GM18520 (cell line): ENCODE data around the gene DNAL1.
"Not testable (repeated sequence)": the region's sequence is repeated elsewhere in the genome, so short reads cannot be mapped to it uniquely, and the experiment has no call there.

Source experiments
- ATAC-seq: cut with Tn5 transposase; IDR thresholded peaks from one replicate; pipeline ENCODE4 v1.9.1; 2021; ENCODE audit not compliant: unreplicated experiment

DNAL1 gene

GRCh38 chr14:73696466-73697400 lies 51.9 kb downstream of the DNAL1 start:
- peak; percentile 63 for ATAC-seq

- ATAC-seq = no peak
Measured at GRCh38 chr14:73700325-73700724, 55.5 kb downstream of the DNAL1 start.

- ATAC-seq = not testable (repeated sequence)
Measured at GRCh38 chr14:73708076-73708475, 63.3 kb downstream of the DNAL1 start.

- ATAC-seq = no peak
Measured at GRCh38 chr14:73709904-73710469, 65.2 kb downstream of the DNAL1 start.

GRCh38 chr14:73710737-73711136 lies 66.0 kb downstream of the DNAL1 start:
- no peak for ATAC-seq

GRCh38 chr14:73712071-73712506 lies 67.3 kb downstream of the DNAL1 start:
- ATAC-seq = no peak

- ATAC-seq = no peak
Measured at GRCh38 chr14:73712540-73713180, 67.9 kb downstream of the DNAL1 start.

- no peak for ATAC-seq
Measured at GRCh38 chr14:73713206-73713802, 68.5 kb downstream of the DNAL1 start.

- ATAC-seq = peak; percentile 62
Measured at GRCh38 chr14:73713803-73714655, 69.2 kb downstream of the DNAL1 start, which contains the start of gene PNMA1. PNMA1 (minus strand) TSS chr14:73714384; CDS start chr14:73713639, 745 bp downstream.

GRCh38 chr14:73714656-73715081 lies 69.9 kb downstream of the DNAL1 start:
- ATAC-seq = peak; percentile 5

- no peak for ATAC-seq
Measured at GRCh38 chr14:73715707-73716106, 70.9 kb downstream of the DNAL1 start.

GRCh38 chr14:73717266-73717665 lies 72.5 kb downstream of the DNAL1 start:
- no peak for ATAC-seq

- ATAC-seq = no peak
Measured at GRCh38 chr14:73717711-73718417, 73.1 kb downstream of the DNAL1 start.

GRCh38 chr14:73718418-73719251 lies 73.8 kb downstream of the DNAL1 start:
- no peak for ATAC-seq

GRCh38 chr14:73719361-73719760 lies 74.6 kb downstream of the DNAL1 start:
- ATAC-seq = no peak

- no peak for ATAC-seq
Measured at GRCh38 chr14:73719791-73720190, 75.0 kb downstream of the DNAL1 start.

GRCh38 chr14:73720636-73721035 lies 75.8 kb downstream of the DNAL1 start:
- ATAC-seq = no peak

- no peak for ATAC-seq
Measured at GRCh38 chr14:73721101-73721821, 76.5 kb downstream of the DNAL1 start.
